Measurements from ENCODE around the gene RPS19BP1.
A peak's percentile ranks its signal among the peaks of the same experiment; 100 is the strongest.

RPS19BP1 gene

DNA sequence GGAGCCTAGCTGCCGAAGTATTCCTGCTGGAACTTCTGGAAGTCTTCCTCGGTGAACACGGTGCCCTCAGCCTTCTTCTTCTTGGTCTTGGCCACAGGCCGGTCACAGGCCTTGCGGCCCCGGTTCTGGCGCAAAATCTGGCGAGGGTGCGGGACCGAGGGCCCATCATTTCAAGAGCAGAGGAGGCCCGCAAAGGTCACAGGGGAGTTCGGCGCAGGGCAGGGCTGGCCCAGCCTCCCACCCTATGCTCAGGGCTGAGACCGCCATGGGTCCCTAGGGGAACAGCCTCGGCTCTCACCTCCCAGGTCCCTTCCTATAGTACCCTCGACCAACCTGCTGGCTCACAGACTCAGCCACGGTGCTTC, 3.1 kb downstream of the RPS19BP1 start:
- H3K4me3 ChIP-seq (ENCODE audit: low read length) = no peak overlapping the region
- TF ChIP-seq, protein P1, sequence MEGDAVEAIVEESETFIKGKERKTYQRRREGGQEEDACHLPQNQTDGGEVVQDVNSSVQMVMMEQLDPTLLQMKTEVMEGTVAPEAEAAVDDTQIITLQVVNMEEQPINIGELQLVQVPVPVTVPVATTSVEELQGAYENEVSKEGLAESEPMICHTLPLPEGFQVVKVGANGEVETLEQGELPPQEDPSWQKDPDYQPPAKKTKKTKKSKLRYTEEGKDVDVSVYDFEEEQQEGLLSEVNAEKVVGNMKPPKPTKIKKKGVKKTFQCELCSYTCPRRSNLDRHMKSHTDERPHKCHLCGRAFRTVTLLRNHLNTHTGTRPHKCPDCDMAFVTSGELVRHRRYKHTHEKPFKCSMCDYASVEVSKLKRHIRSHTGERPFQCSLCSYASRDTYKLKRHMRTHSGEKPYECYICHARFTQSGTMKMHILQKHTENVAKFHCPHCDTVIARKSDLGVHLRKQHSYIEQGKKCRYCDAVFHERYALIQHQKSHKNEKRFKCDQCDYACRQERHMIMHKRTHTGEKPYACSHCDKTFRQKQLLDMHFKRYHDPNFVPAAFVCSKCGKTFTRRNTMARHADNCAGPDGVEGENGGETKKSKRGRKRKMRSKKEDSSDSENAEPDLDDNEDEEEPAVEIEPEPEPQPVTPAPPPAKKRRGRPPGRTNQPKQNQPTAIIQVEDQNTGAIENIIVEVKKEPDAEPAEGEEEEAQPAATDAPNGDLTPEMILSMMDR (IDR thresholded peaks at IDR 0.05; ENCODE audit: insufficient read depth, low read depth, low read length, missing control alignments) = no peak
- DNase-seq (ENCODE audit: low read depth) = no peak

DNA sequence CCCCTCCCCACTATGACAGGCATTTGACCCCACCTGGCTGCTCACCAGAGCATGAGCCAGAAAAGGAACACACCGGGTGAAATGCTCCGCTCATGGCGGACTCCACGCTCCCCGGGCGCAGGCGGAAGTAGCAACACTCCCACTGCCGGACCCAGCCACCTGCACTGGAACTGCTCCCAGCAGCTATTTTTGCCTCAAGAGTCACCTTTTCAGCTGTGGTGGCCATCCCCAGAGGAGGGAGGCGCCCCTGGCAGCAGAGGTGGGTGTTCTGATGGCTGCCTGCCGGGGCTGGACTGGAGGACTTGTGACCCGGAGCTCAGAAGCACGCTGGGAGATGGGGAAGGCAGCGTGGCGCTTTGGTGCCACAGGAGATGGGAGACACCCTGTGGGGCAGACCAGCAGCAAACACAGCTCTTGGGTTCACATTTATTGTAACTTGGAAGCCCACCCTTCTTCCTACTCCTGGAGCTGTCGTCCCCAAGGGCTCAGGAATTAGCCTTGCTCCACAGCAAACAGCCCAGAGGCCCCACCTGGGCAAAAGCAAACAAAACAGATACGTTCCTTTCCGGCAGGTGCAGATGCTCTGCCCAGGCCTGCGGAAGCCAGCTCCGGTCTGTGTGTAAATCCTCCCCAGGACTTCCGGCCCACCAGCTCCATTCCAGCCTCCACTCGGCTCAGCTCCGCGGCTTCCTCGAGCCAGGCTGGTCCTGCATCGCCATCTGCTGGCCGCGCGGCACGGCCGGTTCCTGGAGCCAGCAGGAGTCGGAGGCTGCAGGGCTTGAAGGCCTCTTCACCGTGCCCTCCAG, 3.7 kb downstream of the RPS19BP1 start:
- TF ChIP-seq, protein P1 (IDR thresholded peaks at IDR 0.05; ENCODE audit: insufficient read depth, low read depth, low read length, missing control alignments) = peak; percentile 98
- H3K4me3 ChIP-seq (ENCODE audit: low read length) = no peak overlapping the region

GRCh38 chr22:39528080-39528661, 4.4 kb downstream of the RPS19BP1 start:
- TF ChIP-seq, protein P1 (IDR thresholded peaks at IDR 0.05; ENCODE audit: insufficient read depth, low read depth, low read length, missing control alignments) = no peak
- no peak overlapping the region for H3K4me3 ChIP-seq (ENCODE audit: low read length)
- no peak for DNase-seq (ENCODE audit: low read depth)

More for the DNA sequence above, 3.7 kb downstream of the RPS19BP1 start:
- peak; percentile 97 for DNase-seq (ENCODE audit: low read depth)

DNA sequence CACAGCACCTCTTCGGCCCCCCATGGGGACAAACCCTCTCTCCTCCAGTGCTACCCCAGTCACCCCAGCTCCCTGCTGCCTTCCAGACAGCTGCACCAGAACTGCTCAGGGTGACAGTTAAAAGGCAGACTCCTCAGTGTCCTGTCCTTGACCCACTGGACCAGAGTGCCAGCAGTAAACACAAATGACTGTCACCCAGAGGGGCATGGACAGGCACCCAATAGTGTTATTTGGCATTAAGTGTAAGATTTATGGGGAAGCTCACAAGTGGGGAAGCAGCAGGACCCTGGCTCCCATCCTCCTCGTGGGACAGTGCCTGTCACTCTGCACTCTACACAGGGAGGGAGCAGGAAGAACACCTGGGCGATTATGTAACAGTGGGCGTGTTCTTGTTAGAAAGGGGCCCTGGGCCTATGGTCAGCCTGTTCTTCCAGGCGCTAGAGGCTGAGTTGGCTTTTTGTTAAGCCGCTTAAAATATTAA, 5.0 kb downstream of the RPS19BP1 start:
- H3K4me3 ChIP-seq (ENCODE audit: low read length) = no peak overlapping the region
- TF ChIP-seq, protein P1 (IDR thresholded peaks at IDR 0.05; ENCODE audit: insufficient read depth, low read depth, low read length, missing control alignments) = no peak
- peak; percentile 81 for DNase-seq (ENCODE audit: low read depth)

GRCh38 chr22:39526736-39527171, 5.8 kb downstream of the RPS19BP1 start:
- TF ChIP-seq, protein P1 (IDR thresholded peaks at IDR 0.05; ENCODE audit: insufficient read depth, low read depth, low read length, missing control alignments) = no peak
- DNase-seq (ENCODE audit: low read depth) = no peak
- H3K4me3 ChIP-seq (ENCODE audit: low read length) = no peak overlapping the region

- H3K4me3 ChIP-seq (ENCODE audit: low read length) = no peak overlapping the region
- no peak for DNase-seq (ENCODE audit: low read depth)
- TF ChIP-seq, protein P1 (IDR thresholded peaks at IDR 0.05; ENCODE audit: insufficient read depth, low read depth, low read length, missing control alignments) = no peak
These were observed 6.9 kb downstream of the RPS19BP1 start for GRCh38 chr22:39525658-39525975.
